HCT116 (cell line): Measurements from ENCODE around the gene TMEM130.

Source experiments
- CBX3 ChIP-seq: IDR thresholded peaks from 2 replicates; pipeline ENCODE4 v1.6.1; 2012; ENCODE audit warnings: low read depth
- CEBPB ChIP-seq: IDR thresholded peaks from 2 replicates; pipeline ENCODE4 v1.6.1; 2012; ENCODE audit warnings: low read depth
- CTCF ChIP-seq, 3 experiments: fragments of 200-600 bp in 1 of 3; sonication (generic) in 1 of 3; IDR thresholded peaks in 2 of 3; conservative IDR thresholded peaks in 1 of 3; 2 replicates each; pipeline ENCODE4 v1.5.1; 2012 to 2017; ENCODE audit warnings: low read depth in 2 of 3, low read length in 2 of 3, antibody characterized with exemption in 1 of 3, borderline replicate concordance in 1 of 3, control low read depth in 1 of 3, mild to moderate bottlenecking in 1 of 3, mixed read lengths in 1 of 3, mixed run types in 1 of 3, moderate library complexity in 1 of 3; ENCODE audit not compliant: insufficient read depth in 1 of 3
- ELF1 ChIP-seq: IDR thresholded peaks from 2 replicates; pipeline ENCODE4 v1.6.1; 2012; ENCODE audit warnings: low read depth, borderline replicate concordance
- EZH2 ChIP-seq: fragments of 200-600 bp; sonication (generic); IDR thresholded peaks from 2 replicates; pipeline ENCODE4 v1.6.1; 2017; ENCODE audit warnings: antibody characterized with exemption, mixed run types
- JUND ChIP-seq: IDR thresholded peaks from 2 replicates; pipeline ENCODE4 v1.6.1; 2012
- POLR2A ChIP-seq: IDR thresholded peaks from 2 replicates; pipeline ENCODE4 v1.7.0; 2011; ENCODE audit warnings: borderline replicate concordance; ENCODE audit not compliant: insufficient read depth, insufficient read length; ENCODE audit errors: extremely low read depth
- POLR2AphosphoS5 ChIP-seq: IDR thresholded peaks from 2 replicates; pipeline ENCODE4 v1.6.1; 2011; ENCODE audit warnings: mild to moderate bottlenecking, low read depth, low read length, moderate library complexity
- RAD21 ChIP-seq: IDR thresholded peaks from 2 replicates; pipeline ENCODE4 v1.6.1; 2012; ENCODE audit warnings: low read depth, mild to moderate bottlenecking
- SP1 ChIP-seq: IDR thresholded peaks from 2 replicates; pipeline ENCODE4 v1.6.1; 2012; ENCODE audit warnings: low read depth
- YY1 ChIP-seq: IDR thresholded peaks from 2 replicates; pipeline ENCODE4 v1.6.1; 2011; ENCODE audit warnings: low read length, low read depth, moderate library complexity, mild to moderate bottlenecking; ENCODE audit not compliant: insufficient replicate concordance; ENCODE audit errors: extremely low read depth
- TF ChIP-seq, protein P1 (sequence below): IDR thresholded peaks from 2 replicates; pipeline ENCODE4 v1.6.1; 2011; ENCODE audit warnings: mild to moderate bottlenecking, low read length, moderate library complexity; ENCODE audit not compliant: insufficient replicate concordance; ENCODE audit errors: extremely low read depth
- TF ChIP-seq, protein P2 (sequence below): IDR thresholded peaks from 2 replicates; pipeline ENCODE4 v1.6.1; 2012; ENCODE audit warnings: low read depth

DNA sequence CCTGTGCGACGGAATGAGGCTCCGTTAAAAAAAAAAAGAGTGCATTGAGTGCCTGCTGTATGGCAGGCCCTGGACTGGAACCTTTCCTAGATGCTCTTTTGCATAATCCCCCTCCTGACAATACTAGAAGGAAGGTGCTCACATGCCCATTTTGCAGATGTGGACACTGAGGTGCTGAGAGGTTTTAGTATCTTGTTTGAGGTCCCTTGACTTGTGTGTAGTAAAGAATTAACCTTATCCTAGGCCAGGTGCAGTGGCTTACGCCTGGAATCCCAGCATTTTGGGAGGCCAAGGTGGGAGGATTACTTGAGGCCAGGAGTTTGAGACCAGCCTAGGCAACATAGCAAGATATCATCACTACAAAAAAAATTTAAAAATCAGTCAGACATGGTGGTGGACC, 46.6 kb downstream of the TMEM130 start:
- no peak for TF ChIP-seq POLR2AphosphoS5
- TF ChIP-seq POLR2A, result no peak
- no peak for TF ChIP-seq CTCF (IDR thresholded peaks at IDR 0.05 in 2 of 3, conservative IDR thresholded peaks at IDR 0.05 in 1 of 3; ENCODE audit: borderline replicate concordance in 1 of 3, insufficient read depth in 1 of 3, low read depth in 2 of 3, low read length in 2 of 3)
- TF ChIP-seq, protein P1, sequence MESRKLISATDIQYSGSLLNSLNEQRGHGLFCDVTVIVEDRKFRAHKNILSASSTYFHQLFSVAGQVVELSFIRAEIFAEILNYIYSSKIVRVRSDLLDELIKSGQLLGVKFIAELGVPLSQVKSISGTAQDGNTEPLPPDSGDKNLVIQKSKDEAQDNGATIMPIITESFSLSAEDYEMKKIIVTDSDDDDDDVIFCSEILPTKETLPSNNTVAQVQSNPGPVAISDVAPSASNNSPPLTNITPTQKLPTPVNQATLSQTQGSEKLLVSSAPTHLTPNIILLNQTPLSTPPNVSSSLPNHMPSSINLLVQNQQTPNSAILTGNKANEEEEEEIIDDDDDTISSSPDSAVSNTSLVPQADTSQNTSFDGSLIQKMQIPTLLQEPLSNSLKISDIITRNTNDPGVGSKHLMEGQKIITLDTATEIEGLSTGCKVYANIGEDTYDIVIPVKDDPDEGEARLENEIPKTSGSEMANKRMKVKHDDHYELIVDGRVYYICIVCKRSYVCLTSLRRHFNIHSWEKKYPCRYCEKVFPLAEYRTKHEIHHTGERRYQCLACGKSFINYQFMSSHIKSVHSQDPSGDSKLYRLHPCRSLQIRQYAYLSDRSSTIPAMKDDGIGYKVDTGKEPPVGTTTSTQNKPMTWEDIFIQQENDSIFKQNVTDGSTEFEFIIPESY, result no peak
- TF ChIP-seq YY1, result no peak
- no peak for TF ChIP-seq SP1
- TF ChIP-seq EZH2, result no peak
- TF ChIP-seq CEBPB, result no peak
- TF ChIP-seq RAD21, result no peak
- peak; percentile 57; the same call in 1 of the 2 replicates for TF ChIP-seq CBX3
- TF ChIP-seq, protein P2, sequence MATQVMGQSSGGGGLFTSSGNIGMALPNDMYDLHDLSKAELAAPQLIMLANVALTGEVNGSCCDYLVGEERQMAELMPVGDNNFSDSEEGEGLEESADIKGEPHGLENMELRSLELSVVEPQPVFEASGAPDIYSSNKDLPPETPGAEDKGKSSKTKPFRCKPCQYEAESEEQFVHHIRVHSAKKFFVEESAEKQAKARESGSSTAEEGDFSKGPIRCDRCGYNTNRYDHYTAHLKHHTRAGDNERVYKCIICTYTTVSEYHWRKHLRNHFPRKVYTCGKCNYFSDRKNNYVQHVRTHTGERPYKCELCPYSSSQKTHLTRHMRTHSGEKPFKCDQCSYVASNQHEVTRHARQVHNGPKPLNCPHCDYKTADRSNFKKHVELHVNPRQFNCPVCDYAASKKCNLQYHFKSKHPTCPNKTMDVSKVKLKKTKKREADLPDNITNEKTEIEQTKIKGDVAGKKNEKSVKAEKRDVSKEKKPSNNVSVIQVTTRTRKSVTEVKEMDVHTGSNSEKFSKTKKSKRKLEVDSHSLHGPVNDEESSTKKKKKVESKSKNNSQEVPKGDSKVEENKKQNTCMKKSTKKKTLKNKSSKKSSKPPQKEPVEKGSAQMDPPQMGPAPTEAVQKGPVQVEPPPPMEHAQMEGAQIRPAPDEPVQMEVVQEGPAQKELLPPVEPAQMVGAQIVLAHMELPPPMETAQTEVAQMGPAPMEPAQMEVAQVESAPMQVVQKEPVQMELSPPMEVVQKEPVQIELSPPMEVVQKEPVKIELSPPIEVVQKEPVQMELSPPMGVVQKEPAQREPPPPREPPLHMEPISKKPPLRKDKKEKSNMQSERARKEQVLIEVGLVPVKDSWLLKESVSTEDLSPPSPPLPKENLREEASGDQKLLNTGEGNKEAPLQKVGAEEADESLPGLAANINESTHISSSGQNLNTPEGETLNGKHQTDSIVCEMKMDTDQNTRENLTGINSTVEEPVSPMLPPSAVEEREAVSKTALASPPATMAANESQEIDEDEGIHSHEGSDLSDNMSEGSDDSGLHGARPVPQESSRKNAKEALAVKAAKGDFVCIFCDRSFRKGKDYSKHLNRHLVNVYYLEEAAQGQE, result no peak
- TF ChIP-seq JUND, result no peak
- no peak for TF ChIP-seq ELF1
